T-helper 2 cell treated with Interferon-gamma antibody and Interleukin-4, amounts not matched to agents 100 ng/mL and 5 ng/mL, for 36 hours (primary cell): Measurements from ENCODE around the gene ELP6. TPM values are rescaled to one million over a fixed set of nuclear protein-coding genes. Genes with fewer than 3 reads are reported as not detected.

Experiments
- intact Hi-C: fragments of 100-400 bp; cut with micrococcal nuclease; formaldehyde crosslinking; loops from one replicate; pipeline ENCODE4 v1.15.1; 2023
- total RNA-seq: library from RNA; stranded (reverse); gene quantifications from 2 replicates; pipeline ENCODE4 v1.2.3, GENCODE V29; 2022

ELP6 gene
- total RNA-seq = 48.6 and 51.2 TPM in 2 replicates

- intact Hi-C loops = loop anchor here (1.0 to 10.0 kb wide), 11 partner anchors 38 to 671 kb away; partner anchors contain the start of genes CCDC12, CDC25A, CSPG5 and DHX30
Observed at GRCh38 chr3:47513125-47513929, at the start of gene ELP6. ELP6 (minus strand) TSS chr3:47513712; CDS start chr3:47513590, 122 bp downstream.

GRCh38 chr3:47556351-47556750 lies 42.8 kb upstream of the ELP6 start:
- intact Hi-C loops = no loop called here

- intact Hi-C loops = no loop called here
Observed at GRCh38 chr3:47554335-47554734, 40.8 kb upstream of the ELP6 start.

GRCh38 chr3:47553407-47553806 lies 39.9 kb upstream of the ELP6 start:
- intact Hi-C loops = no loop called here

GRCh38 chr3:47542471-47543173 lies 29.1 kb upstream of the ELP6 start:
- intact Hi-C loops = no loop called here

GRCh38 chr3:47541583-47542108 lies 28.1 kb upstream of the ELP6 start:
- intact Hi-C loops = no loop called here

GRCh38 chr3:47540281-47540680 lies 26.8 kb upstream of the ELP6 start:
- intact Hi-C loops = no loop called here

- intact Hi-C loops = no loop called here
Observed at GRCh38 chr3:47536967-47537366, 23.5 kb upstream of the ELP6 start.

- intact Hi-C loops = no loop called here
Observed at GRCh38 chr3:47536221-47536891, 22.8 kb upstream of the ELP6 start.

- intact Hi-C loops = no loop called here
Observed at GRCh38 chr3:47533996-47534454, 20.5 kb upstream of the ELP6 start.

GRCh38 chr3:47533481-47533880 lies 20.0 kb upstream of the ELP6 start:
- intact Hi-C loops = no loop called here

- intact Hi-C loops = loop anchor here (10.0 kb wide), 1 partner anchor 137 kb away; no protein-coding TSS in a partner anchor
Observed at GRCh38 chr3:47527952-47528725, 14.6 kb upstream of the ELP6 start.

GRCh38 chr3:47525617-47526016 lies 12.1 kb upstream of the ELP6 start:
- intact Hi-C loops = loop anchor here (10.0 kb wide), 1 partner anchor 139 kb away; no protein-coding TSS in a partner anchor

- intact Hi-C loops = loop anchor here (10.0 kb wide), 1 partner anchor 141 kb away; no protein-coding TSS in a partner anchor
Observed at GRCh38 chr3:47523310-47524073, 10.0 kb upstream of the ELP6 start.

GRCh38 chr3:47522082-47522987 lies 8.8 kb upstream of the ELP6 start:
- intact Hi-C loops = loop anchor here (10.0 kb wide), 1 partner anchor 142 kb away; no protein-coding TSS in a partner anchor

- intact Hi-C loops = loop anchor here (10.0 kb wide), 1 partner anchor 144 kb away; no protein-coding TSS in a partner anchor
Observed at GRCh38 chr3:47520756-47521155, 7.2 kb upstream of the ELP6 start.

- intact Hi-C loops = loop anchor here (10.0 kb wide), 1 partner anchor 667 kb away; the partner anchor contains the start of gene CDC25A
Observed at GRCh38 chr3:47517937-47518336, 4.4 kb upstream of the ELP6 start.

- intact Hi-C loops = loop anchor here (10.0 kb wide), 1 partner anchor 669 kb away; the partner anchor contains the start of gene CDC25A
Observed at GRCh38 chr3:47515864-47516319, 2.4 kb upstream of the ELP6 start.
